GM19193 (cell line): ENCODE data around the gene IFNL3.
A peak's percentile ranks its signal among the peaks of the same experiment; 100 is the strongest.

ENCODE experiments used
- POLR2A ChIP-seq: IDR thresholded peaks from 4 replicates; pipeline ENCODE4 v1.6.1; 2011; ENCODE audit not compliant: insufficient read depth, insufficient read length; ENCODE audit errors: extremely low read depth

IFNL3 gene

DNA sequence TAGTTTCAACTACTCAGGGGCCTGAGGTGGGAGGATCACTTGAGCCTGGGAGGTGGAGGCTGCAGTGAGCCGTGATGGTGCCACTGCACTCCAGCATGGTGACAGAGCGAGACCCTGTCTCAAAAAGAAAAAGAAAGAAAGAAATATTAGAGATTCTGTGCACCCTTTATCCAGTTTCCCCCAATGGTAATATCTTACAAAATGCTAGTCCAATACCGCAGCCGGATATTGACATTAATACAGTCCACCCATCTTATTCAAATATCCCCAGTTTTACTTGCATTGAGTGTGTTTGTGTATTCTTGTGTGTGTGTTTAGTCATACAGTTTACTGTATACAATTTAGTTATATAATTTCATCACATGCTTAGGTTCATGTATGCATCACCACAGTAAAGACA is 12.4 kb upstream of the IFNL3 start:
- no peak for TF ChIP-seq POLR2A

GRCh38 chr19:39254531-39255345 is 9.9 kb upstream of the IFNL3 start:
- TF ChIP-seq POLR2A, result no peak

GRCh38 chr19:39253374-39254149 is 8.8 kb upstream of the IFNL3 start:
- TF ChIP-seq POLR2A, result no peak

DNA sequence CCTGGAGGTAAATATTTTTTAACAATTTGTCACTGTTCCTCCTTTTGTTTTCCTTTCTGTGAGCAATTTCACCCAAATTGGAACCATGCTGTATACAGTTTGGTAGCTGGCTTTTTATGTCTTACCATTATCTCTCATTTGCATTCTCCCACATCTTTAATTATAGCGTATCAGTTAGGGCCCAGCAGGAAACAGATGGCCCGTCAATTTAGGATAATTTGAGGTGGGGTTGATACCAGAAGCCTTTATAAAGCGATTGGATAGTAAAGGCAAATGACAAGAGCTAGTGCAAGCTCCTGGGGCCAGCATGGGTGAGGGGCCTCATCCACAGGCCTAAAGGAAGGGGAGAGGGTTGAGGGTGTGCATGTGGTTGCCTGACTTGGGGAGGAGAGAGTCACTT is 7.7 kb upstream of the IFNL3 start:
- TF ChIP-seq POLR2A, result no peak

- TF ChIP-seq POLR2A, result no peak
Observed at GRCh38 chr19:39251846-39252245, 7.0 kb upstream of the IFNL3 start.

DNA sequence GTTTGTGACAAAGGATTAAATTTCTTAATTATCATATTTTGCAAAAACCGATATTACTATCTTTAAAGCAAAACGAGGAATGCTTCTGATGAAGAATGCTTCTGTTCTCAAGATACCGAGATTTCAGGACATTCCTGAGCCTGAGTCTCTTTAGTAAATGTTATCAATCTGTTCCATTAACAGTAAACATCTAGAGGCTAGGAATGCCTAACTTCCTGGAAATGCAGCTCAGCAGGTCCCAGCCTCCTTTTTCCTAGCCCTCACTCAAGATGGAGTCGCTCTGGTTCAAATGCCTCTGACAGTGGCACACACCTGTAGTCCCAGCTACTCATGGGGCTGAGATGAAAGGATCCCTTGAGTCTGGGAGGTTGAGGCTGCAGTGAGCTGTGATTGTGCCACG is 6.3 kb upstream of the IFNL3 start:
- TF ChIP-seq POLR2A, result no peak

GRCh38 chr19:39248806-39249205 is 4.0 kb upstream of the IFNL3 start, which contains the start of gene IFNL4:
Gene IFNL4 (minus strand): TSS chr19:39248856.
- TF ChIP-seq POLR2A, result no peak

DNA sequence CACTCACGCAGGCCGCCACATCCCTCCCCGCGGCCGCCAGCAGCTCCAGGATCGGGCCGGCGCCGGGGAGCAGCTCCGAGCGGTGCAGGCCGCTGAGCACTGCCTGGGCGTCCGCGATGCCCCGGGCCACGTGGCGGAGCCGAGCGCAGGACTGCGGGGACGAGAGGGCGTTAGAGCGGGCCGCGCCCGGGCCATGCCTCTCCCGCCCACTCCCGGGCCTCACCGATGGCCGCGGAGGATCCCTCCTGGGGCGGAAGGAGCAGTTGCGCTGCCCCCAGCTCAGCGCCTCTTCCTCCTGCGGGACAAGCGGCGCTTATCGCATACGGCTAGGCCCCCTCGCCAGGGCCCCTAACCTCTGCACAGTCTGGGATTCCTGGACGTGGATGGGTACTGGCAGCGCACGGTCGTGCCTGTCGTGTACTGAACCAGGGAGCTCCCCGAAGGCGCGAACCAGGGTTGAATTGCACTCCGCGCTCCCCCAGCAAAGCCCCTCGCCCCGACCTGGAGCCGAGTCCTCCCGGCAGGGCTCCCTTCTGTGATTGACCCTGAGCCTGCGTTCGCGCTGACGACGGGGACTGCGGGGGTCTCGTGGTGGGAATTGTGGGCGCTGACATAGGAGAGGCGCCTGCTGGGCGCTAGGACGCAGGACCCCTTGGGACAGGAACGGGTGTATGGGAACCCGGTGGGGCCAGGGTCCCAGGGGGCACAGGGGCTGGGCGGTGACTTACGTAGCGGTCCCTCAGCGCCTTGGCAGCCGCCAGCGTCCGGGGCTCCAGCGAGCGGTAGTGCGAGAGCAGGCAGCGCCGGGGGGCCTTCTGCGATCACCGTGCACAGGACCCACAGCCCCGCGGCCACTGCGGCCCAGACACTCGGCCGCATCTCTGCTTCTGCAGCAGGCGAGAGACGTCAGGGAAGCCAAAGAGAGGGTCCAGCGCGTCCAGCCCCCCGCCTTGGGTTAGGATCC is 3.2 kb upstream of the IFNL3 start:
- TF ChIP-seq POLR2A, result no peak

DNA sequence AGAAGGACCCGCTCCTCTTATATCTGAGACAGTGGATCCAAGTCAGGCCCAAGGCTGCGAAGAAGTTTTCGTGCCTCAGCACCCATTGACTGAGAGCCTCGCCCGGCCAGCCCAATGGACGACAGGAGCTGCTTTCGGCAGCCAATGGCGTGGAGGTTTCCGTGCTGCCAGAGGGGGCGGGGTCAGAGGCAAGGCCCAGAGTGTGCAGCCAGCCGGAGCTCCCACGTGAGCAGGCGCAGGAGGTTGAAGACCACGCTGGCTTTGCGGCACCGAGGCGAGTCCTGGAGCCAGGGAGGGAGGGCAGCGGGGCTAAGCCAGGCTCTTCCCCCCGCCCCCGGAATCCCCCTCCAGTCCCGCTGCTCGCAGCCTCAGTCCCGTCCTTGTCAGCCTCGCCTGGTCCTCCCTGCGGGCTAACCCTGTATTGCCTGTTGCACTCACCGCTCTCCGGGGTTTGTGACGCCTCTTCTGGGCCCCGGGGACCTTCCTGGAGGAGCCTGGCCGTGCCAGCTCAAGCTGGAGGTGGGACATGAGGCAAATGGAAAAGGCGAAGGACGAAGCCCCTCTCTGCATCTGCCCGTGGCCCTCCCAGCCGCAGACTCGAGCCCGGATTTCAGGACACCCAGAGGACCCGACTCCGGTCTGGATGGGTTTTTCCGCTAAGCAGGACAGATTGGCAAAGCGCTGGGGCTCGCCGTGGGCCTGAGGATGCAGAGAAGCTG is 2.3 kb upstream of the IFNL3 start:
- TF ChIP-seq POLR2A, result no peak

GRCh38 chr19:39240421-39240820 is 4.4 kb downstream of the IFNL3 start:
- no peak for TF ChIP-seq POLR2A

GRCh38 chr19:39238944-39239343 is 5.9 kb downstream of the IFNL3 start:
- no peak for TF ChIP-seq POLR2A

DNA sequence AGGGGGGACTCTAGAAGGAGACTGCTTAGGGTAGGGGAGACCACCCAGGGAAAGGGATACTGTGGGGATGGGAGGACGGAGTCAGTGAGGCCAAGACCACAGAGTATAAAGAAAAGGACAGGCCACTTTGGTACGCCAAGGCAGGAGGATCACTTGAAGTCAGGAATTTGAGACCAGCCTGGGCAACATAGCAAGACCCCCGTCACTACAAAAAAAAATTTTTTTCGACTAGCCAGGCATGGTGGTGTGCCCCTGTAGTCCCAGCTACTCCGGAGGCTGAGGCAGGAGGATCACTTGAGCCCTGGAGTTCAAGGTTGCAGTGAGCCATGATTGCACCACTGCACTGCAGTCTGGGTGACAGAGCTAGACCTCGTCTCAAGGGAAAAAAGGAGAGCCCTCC is 6.6 kb downstream of the IFNL3 start:
- TF ChIP-seq POLR2A, result no peak

GRCh38 chr19:39237200-39238184 is 7.3 kb downstream of the IFNL3 start:
- peak; percentile 43 for TF ChIP-seq POLR2A

DNA sequence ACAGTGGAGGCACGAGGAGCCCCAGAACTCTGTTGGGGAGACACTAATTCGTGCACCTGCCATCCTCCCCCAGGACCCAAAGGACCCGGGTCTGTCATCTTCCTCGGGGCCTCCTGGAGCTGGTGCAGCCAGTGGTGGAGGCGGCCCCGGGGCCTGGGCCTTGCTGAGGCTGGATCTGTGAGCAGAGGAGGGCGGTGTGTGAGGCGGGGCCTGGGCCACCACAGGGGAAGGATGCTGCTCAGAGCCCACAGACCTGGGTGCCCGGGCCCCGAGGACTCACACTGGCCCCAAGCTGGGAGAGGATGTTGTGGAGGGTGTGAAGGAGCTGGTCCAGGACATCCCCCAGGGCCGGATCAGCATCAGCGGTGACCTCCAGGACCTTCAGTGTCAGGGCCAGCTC is 8.3 kb downstream of the IFNL3 start:
- no peak for TF ChIP-seq POLR2A

DNA sequence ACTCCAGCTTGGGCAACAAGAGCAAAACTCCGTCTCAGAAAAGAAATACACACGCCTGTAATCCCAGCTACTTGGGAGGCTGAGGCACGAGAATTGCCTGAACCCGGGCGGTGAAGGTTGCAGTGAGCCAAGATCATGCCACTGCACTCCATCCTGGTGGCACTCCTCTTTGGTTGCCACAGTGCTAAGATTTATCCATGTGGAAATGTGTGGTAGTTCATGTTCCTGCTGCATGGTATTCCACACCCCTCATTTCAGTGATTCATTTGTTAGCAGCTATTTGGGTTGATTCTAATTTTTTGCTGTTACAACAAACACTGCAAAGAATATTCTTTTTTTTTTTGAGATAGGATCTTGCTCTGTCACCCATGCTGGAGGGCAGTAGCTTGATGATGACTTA is 12.1 kb downstream of the IFNL3 start:
- no peak for TF ChIP-seq POLR2A
